GM19324 (cell line): ENCODE measurements around the gene MAEA.

Experiments
- ATAC-seq: cut with Tn5 transposase; IDR thresholded peaks from one replicate; pipeline ENCODE4 v1.9.1; 2021; ENCODE audit warnings: mild to moderate bottlenecking, moderate library complexity; ENCODE audit not compliant: unreplicated experiment, low FRiP score

MAEA gene

GRCh38 chr4:1289207-1290164, at the start of gene MAEA:
MAEA (plus strand) TSS chr4:1289891; CDS start chr4:1289914, 23 bp downstream.
- peak; percentile 96 for ATAC-seq

- no peak for ATAC-seq
These were observed 49.8 kb upstream of the MAEA start for GRCh38 chr4:1239950-1240307.

- ATAC-seq = no peak
These were observed 48.8 kb upstream of the MAEA start for GRCh38 chr4:1240721-1241465.

GRCh38 chr4:1241466-1241935, 48.2 kb upstream of the MAEA start:
- no peak for ATAC-seq

GRCh38 chr4:1241936-1242505, 47.7 kb upstream of the MAEA start:
- no peak for ATAC-seq

GRCh38 chr4:1242506-1243450, 46.9 kb upstream of the MAEA start:
- no peak for ATAC-seq

- ATAC-seq = no peak
These were observed 46.1 kb upstream of the MAEA start for GRCh38 chr4:1243451-1244080.

- ATAC-seq = no peak
These were observed 45.4 kb upstream of the MAEA start for GRCh38 chr4:1244081-1244977.

GRCh38 chr4:1244978-1245471, 44.7 kb upstream of the MAEA start:
- no peak for ATAC-seq

GRCh38 chr4:1245481-1246051, 44.1 kb upstream of the MAEA start:
- ATAC-seq = no peak

GRCh38 chr4:1246111-1246881, 43.4 kb upstream of the MAEA start:
- no peak for ATAC-seq

GRCh38 chr4:1246901-1247863, 42.5 kb upstream of the MAEA start:
- no peak for ATAC-seq

GRCh38 chr4:1247864-1248244, 41.8 kb upstream of the MAEA start:
- peak; percentile 5 for ATAC-seq

GRCh38 chr4:1248245-1249147, 41.2 kb upstream of the MAEA start, which contains the start of gene CTBP1:
CTBP1 (minus strand) TSS chr4:1249130; CDS start chr4:1241331, 7,799 bp downstream.
- ATAC-seq = peak; percentile 67

- ATAC-seq = peak; percentile 72
These were observed 40.5 kb upstream of the MAEA start for GRCh38 chr4:1249148-1249730.
